Measurements from ENCODE around the gene GAPT.

Gene GAPT

DNA sequence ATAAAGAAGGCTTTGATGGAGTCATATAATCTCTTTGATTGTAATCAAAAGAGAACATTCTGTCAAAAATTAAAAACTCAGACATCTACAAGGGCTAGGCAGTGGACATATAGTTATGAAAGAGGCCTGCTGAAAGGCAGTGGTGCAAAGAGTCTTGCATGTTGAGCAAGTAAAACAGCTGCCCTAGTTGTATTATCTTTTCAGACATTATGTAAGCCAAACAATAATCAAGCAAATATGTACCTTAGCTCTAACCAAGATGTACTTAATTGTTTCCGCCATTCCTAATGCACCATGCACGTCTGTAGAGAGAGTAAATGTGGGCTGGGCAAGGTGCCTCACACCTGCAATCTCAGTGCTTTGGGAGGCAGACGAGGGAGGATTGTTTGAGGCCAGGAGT, 14.3 kb downstream of the GAPT start:
- Histone ChIP-seq H3K79me2 (ENCODE audit: insufficient read depth, low read length) (no peaks in the 10 kb centered on the region), H4K20me1 (ENCODE audit: insufficient read depth, low read length) (no peaks in the 10 kb centered on the region), H3K4me2 (ENCODE audit: low read length) (no peak overlapping the region), H3K9me3 (ENCODE audit: low read length) (no peaks in the 10 kb centered on the region), H3K9ac (ENCODE audit: low read length) (no peak overlapping the region), H3K9me2 (ENCODE audit: low read depth, low read length) (no peaks in the 10 kb centered on the region), H3K4me3 (ENCODE audit: low read depth, low read length, poor library complexity, severe bottlenecking) (no peak overlapping the region), H3K27ac (ENCODE audit: low read depth, low read length, poor library complexity, severe bottlenecking) (no peak overlapping the region), H3K36me3 (ENCODE audit: insufficient read depth, low read length) (no peaks in the 10 kb centered on the region), H2AFZ (ENCODE audit: low read length) (no peak overlapping the region), H3K4me1 (ENCODE audit: insufficient read depth, low read length, severe bottlenecking) (peaks cover 3% of the 10 kb centered on the region), H3K27me3 (ENCODE audit: insufficient read depth, low read length) (no peaks in the 10 kb centered on the region), H3F3A (ENCODE audit: insufficient read depth, low read length) (no peaks in the 10 kb centered on the region)
- TF ChIP-seq EZH2 (IDR thresholded peaks at IDR 0.05; ENCODE audit: borderline replicate concordance, low read length) = no peak
- TF ChIP-seq, protein P1, sequence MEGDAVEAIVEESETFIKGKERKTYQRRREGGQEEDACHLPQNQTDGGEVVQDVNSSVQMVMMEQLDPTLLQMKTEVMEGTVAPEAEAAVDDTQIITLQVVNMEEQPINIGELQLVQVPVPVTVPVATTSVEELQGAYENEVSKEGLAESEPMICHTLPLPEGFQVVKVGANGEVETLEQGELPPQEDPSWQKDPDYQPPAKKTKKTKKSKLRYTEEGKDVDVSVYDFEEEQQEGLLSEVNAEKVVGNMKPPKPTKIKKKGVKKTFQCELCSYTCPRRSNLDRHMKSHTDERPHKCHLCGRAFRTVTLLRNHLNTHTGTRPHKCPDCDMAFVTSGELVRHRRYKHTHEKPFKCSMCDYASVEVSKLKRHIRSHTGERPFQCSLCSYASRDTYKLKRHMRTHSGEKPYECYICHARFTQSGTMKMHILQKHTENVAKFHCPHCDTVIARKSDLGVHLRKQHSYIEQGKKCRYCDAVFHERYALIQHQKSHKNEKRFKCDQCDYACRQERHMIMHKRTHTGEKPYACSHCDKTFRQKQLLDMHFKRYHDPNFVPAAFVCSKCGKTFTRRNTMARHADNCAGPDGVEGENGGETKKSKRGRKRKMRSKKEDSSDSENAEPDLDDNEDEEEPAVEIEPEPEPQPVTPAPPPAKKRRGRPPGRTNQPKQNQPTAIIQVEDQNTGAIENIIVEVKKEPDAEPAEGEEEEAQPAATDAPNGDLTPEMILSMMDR (IDR thresholded peaks at IDR 0.05; ENCODE audit: low read length) = no peak

DNA sequence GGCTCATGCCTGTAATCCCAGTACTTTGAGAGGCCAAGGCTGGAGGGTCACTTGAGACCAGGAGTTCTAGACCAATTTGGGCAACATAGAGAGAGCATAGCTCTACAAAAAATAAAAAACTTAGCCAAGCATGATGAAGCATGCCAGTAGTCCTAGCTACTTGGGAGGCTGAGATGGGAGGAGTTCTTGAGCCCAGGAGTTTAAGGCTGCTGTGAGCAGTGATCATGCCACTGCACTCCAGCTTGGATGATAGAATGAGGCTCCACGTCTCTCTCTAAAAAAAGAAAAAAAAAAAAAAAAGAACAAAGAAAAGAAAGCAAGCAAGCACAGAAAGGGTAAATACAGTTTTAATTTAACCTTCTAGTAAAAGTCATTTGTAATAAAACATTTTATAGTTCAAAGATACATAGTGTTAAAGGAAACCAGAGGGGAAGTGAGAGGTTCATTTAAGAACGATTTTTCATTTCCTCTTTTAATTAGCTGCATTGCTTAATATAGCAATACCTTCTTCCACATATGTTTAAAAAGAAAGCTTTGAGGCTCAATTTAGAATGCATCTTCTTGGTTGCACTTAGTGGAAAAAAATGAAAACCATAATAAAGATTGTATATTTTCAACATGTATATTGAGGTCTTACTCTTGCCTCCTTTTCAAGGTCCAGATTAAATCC, 14.9 kb downstream of the GAPT start:
- H3F3A ChIP-seq (ENCODE audit: insufficient read depth, low read length) = no peaks in the 10 kb centered on the region
- no peaks in the 10 kb centered on the region for H3K79me2 ChIP-seq (ENCODE audit: insufficient read depth, low read length)
- H3K9me2 ChIP-seq (ENCODE audit: low read depth, low read length) = no peaks in the 10 kb centered on the region
- TF ChIP-seq EZH2 (IDR thresholded peaks at IDR 0.05; ENCODE audit: borderline replicate concordance, low read length) = no peak
- TF ChIP-seq, protein P1 (IDR thresholded peaks at IDR 0.05; ENCODE audit: low read length) = no peak
- H3K9me3 ChIP-seq (ENCODE audit: low read length) = no peaks in the 10 kb centered on the region
- no peak overlapping the region for H2AFZ ChIP-seq (ENCODE audit: low read length)
- H3K4me3 ChIP-seq (ENCODE audit: low read depth, low read length, poor library complexity, severe bottlenecking) = no peak overlapping the region
- H3K27ac ChIP-seq (ENCODE audit: low read depth, low read length, poor library complexity, severe bottlenecking) = no peak overlapping the region
- H3K27me3 ChIP-seq (ENCODE audit: insufficient read depth, low read length) = no peaks in the 10 kb centered on the region
- H3K4me1 ChIP-seq (ENCODE audit: insufficient read depth, low read length, severe bottlenecking) = peaks cover 3% of the 10 kb centered on the region
- H3K36me3 ChIP-seq (ENCODE audit: insufficient read depth, low read length) = no peaks in the 10 kb centered on the region
- no peaks in the 10 kb centered on the region for H4K20me1 ChIP-seq (ENCODE audit: insufficient read depth, low read length)
- no peak overlapping the region for H3K4me2 ChIP-seq (ENCODE audit: low read length)
- H3K9ac ChIP-seq (ENCODE audit: low read length) = no peak overlapping the region

DNA sequence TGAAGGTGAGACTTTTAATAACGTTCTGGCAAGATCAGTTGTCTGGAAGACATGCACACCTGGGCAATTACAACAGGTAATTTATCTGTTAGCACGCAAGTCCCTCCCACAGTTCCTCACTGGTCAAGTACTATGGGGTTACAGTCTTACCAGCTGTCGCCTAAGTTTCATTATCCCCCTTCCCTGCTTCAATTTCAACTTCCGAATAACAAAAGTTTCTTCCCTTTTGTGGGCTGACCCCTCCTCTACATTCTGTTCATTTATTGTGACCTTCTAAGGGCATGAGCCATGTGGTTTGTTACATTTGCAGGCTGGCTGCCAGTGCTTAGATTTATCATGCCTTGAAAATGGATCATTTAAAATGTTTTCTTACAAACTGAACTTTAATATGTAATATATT, 16.5 kb downstream of the GAPT start:
- Histone ChIP-seq H4K20me1 (ENCODE audit: insufficient read depth, low read length) (no peaks in the 10 kb centered on the region), H3K9ac (ENCODE audit: low read length) (no peak overlapping the region), H3F3A (ENCODE audit: insufficient read depth, low read length) (no peaks in the 10 kb centered on the region), H3K27ac (ENCODE audit: low read depth, low read length, poor library complexity, severe bottlenecking) (no peak overlapping the region), H3K79me2 (ENCODE audit: insufficient read depth, low read length) (no peaks in the 10 kb centered on the region), H3K36me3 (ENCODE audit: insufficient read depth, low read length) (no peaks in the 10 kb centered on the region), H3K4me1 (ENCODE audit: insufficient read depth, low read length, severe bottlenecking) (peaks cover 3% of the 10 kb centered on the region), H3K9me2 (ENCODE audit: low read depth, low read length) (no peaks in the 10 kb centered on the region), H3K4me3 (ENCODE audit: low read depth, low read length, poor library complexity, severe bottlenecking) (no peak overlapping the region), H3K9me3 (ENCODE audit: low read length) (no peaks in the 10 kb centered on the region), H2AFZ (ENCODE audit: low read length) (no peak overlapping the region), H3K4me2 (ENCODE audit: low read length) (no peak overlapping the region), H3K27me3 (ENCODE audit: insufficient read depth, low read length) (no peaks in the 10 kb centered on the region)
- TF ChIP-seq EZH2 (IDR thresholded peaks at IDR 0.05; ENCODE audit: borderline replicate concordance, low read length) = no peak
- TF ChIP-seq, protein P1 (IDR thresholded peaks at IDR 0.05; ENCODE audit: low read length) = no peak
